WTC11 (cell line): ENCODE data around the gene TMEM63B. TPM values are rescaled to one million over a fixed set of nuclear protein-coding genes. Genes with fewer than 3 reads are reported as not detected.
A peak's percentile ranks its signal among the peaks of the same experiment; 100 is the strongest.

Experiments used
- ATAC-seq: fragments of 200-7000 bp; cut with Tn5 transposase; 2 replicates; pipeline ENCODE4 v1.10.0; 2021; ENCODE audit warnings: mild to moderate bottlenecking, moderate library complexity
- CTCF ChIA-PET: fragments of 300-600 bp; sonication (Branson Sonifier 250); formaldehyde crosslinking; loops from one replicate; lab custom pipeline; 2021; ENCODE audit warnings: antibody characterized with exemption; lab: Charles Lee
- POLR2A ChIA-PET: fragments of 350-600 bp; sonication (Branson Sonifier 250); formaldehyde crosslinking; loops from one replicate; lab custom pipeline; 2021; ENCODE audit warnings: antibody characterized with exemption; lab: Charles Lee
- DNase-seq: peaks from one replicate; pipeline ENCODE4 v3.0.0; 2021; ENCODE audit warnings: low spot score
- H3K27ac Mint-ChIP-seq: 2 replicates; pipeline ENCODE4 v1.8.0; 2021; ENCODE audit warnings: mixed read lengths
- H3K27me3 Mint-ChIP-seq: 2 replicates; pipeline ENCODE4 v1.8.0; 2021; ENCODE audit warnings: low read depth, mild to moderate bottlenecking, moderate library complexity, mixed read lengths
- H3K36me3 Mint-ChIP-seq: 2 replicates; pipeline ENCODE4 v1.8.0; 2021; ENCODE audit warnings: mixed read lengths
- H3K4me1 Mint-ChIP-seq: 2 replicates; pipeline ENCODE4 v1.8.0; 2022; ENCODE audit warnings: mixed read lengths
- H3K4me3 Mint-ChIP-seq: 2 replicates; pipeline ENCODE4 v1.8.0; 2021; ENCODE audit warnings: mild to moderate bottlenecking, moderate library complexity, mixed read lengths
- H3K9me3 Mint-ChIP-seq: 2 replicates; pipeline ENCODE4 v1.8.0; 2021; ENCODE audit warnings: mixed read lengths
- AFF4 ChIP-seq: sonication (generic); formaldehyde crosslinking; IDR thresholded peaks from 2 replicates; pipeline ENCODE4 v1.8.1; 2023; ENCODE audit warnings: mild to moderate bottlenecking, missing genetic modification reagents, borderline replicate concordance
- ATF3 ChIP-seq: sonication (generic); formaldehyde crosslinking; conservative IDR thresholded peaks from 2 replicates; pipeline ENCODE4 v1.8.1; 2022; ENCODE audit warnings: mild to moderate bottlenecking, missing genetic modification reagents
- CDX4 ChIP-seq: fragments of 250-450 bp; sonication (Bioruptor Pico); IDR thresholded peaks from 2 replicates; pipeline ENCODE4 v1.9.0; 2021; ENCODE audit warnings: moderate library complexity, mild to moderate bottlenecking, inconsistent platforms, borderline replicate concordance
- ERG ChIP-seq: fragments of 250-450 bp; sonication (Bioruptor Pico); IDR thresholded peaks from 2 replicates; pipeline ENCODE4 v1.8.0; 2021; ENCODE audit warnings: mild to moderate bottlenecking
- FOXJ3 ChIP-seq: sonication (generic); formaldehyde crosslinking; IDR thresholded peaks from 2 replicates; pipeline ENCODE4 v1.9.0; 2021; ENCODE audit warnings: missing genetic modification reagents, mild to moderate bottlenecking, borderline replicate concordance
- IRF1 ChIP-seq: sonication (generic); formaldehyde crosslinking; IDR thresholded peaks from 2 replicates; pipeline ENCODE4 v1.8.0; 2023; ENCODE audit warnings: missing genetic modification reagents
- NR1H2 ChIP-seq: sonication (generic); formaldehyde crosslinking; IDR thresholded peaks from 2 replicates; pipeline ENCODE4 v1.9.0; 2021; ENCODE audit warnings: mild to moderate bottlenecking, moderate library complexity, missing genetic modification reagents
- NR2C2 ChIP-seq: sonication (generic); formaldehyde crosslinking; IDR thresholded peaks from 2 replicates; pipeline ENCODE4 v1.8.0; 2022; ENCODE audit warnings: mild to moderate bottlenecking, missing genetic modification reagents
- STAT6 ChIP-seq: sonication (generic); formaldehyde crosslinking; conservative IDR thresholded peaks from 2 replicates; pipeline ENCODE4 v1.8.1; 2023; ENCODE audit warnings: mild to moderate bottlenecking, low read depth, missing genetic modification reagents, moderate library complexity
- ZNF121 ChIP-seq: sonication (generic); formaldehyde crosslinking; IDR thresholded peaks from 2 replicates; pipeline ENCODE4 v1.8.0; 2023; ENCODE audit warnings: missing genetic modification reagents
- ZNF138 ChIP-seq: sonication (generic); formaldehyde crosslinking; conservative IDR thresholded peaks from 2 replicates; pipeline ENCODE4 v1.8.1; 2022; ENCODE audit warnings: mild to moderate bottlenecking, moderate library complexity, missing genetic modification reagents
- ZNF263 ChIP-seq: sonication (generic); formaldehyde crosslinking; IDR thresholded peaks from 2 replicates; pipeline ENCODE4 v1.8.1; 2022; ENCODE audit warnings: low read depth, mild to moderate bottlenecking, moderate library complexity, missing genetic modification reagents
- ZNF416 ChIP-seq: fragments of 250-450 bp; sonication (Bioruptor Pico); IDR thresholded peaks from 2 replicates; pipeline ENCODE4 v1.9.0; 2021; ENCODE audit warnings: mild to moderate bottlenecking, inconsistent platforms
- ZNF512 ChIP-seq: sonication (generic); formaldehyde crosslinking; IDR thresholded peaks from 2 replicates; pipeline ENCODE4 v1.8.1; 2022; ENCODE audit warnings: missing genetic modification reagents, borderline replicate concordance
- ZNF532 ChIP-seq: fragments of 250-450 bp; sonication (Bioruptor Pico); IDR thresholded peaks from 2 replicates; pipeline ENCODE4 v1.9.0; 2021; ENCODE audit warnings: mild to moderate bottlenecking, borderline replicate concordance
- total RNA-seq: library from RNA; stranded (reverse); gene quantifications from 3 replicates; pipeline ENCODE4 v1.2.3, GENCODE V29; 2021

Gene TMEM63B
- total RNA-seq, 1 experiment from 2014 or later = 72.8 TPM

- Mint-ChIP-seq H3K27me3 (no peaks in the 10 kb centered on the region), H3K36me3 (peaks cover 37% of the 10 kb centered on the region), H3K4me1 (peaks cover 22% of the 10 kb centered on the region; the same call in 1 of the 2 replicates), H3K27ac (no peak overlapping the region; the same call in 1 of the 2 replicates)
- POLR2A ChIA-PET = no interaction called here
- TF ChIP-seq ZNF416 (no peak), STAT6 (no peak), NR2C2 (CRISPR knock-in tag) (no peak), ATF3 (CRISPR knock-in tag) (no peak)
- TF ChIP-seq, all 79 proteins: peak for 0
- Mint-ChIP-seq H3K9me3 (no peaks in the 10 kb centered on the region), H3K4me3 (no peak overlapping the region)
- ATAC-seq (no peak), DNase-seq (no peak)
- CTCF ChIA-PET = no interaction called here
Observed at GRCh38 chr6:44115866-44116265, 11.5 kb upstream of the TMEM63B start.

GRCh38 chr6:44116641-44117382 lies 10.5 kb upstream of the TMEM63B start:
- peaks cover 29% of the 10 kb centered on the region for H3K4me1 Mint-ChIP-seq
- H3K27me3 Mint-ChIP-seq = no peaks in the 10 kb centered on the region
- ChIA-PET POLR2A (interaction anchor here (0.5 kb wide), 1 partner anchor 1076 kb away, joined by 7 read pairs; no protein-coding TSS in a partner anchor), CTCF (interaction anchor here (1.6 to 1.8 kb wide), 2 partner anchors 14 to 17 kb away, joined by 4 read pairs; no protein-coding TSS in a partner anchor)
- DNase-seq (no peak), ATAC-seq (no peak)
- H3K27ac Mint-ChIP-seq = peak overlapping the region; percentile 46
- H3K36me3 Mint-ChIP-seq = peaks cover 27% of the 10 kb centered on the region
- no peaks in the 10 kb centered on the region for H3K9me3 Mint-ChIP-seq
- no peak overlapping the region for H3K4me3 Mint-ChIP-seq
- TF ChIP-seq ZNF512 (CRISPR knock-in tag) = no peak
- TF ChIP-seq AFF4 (CRISPR knock-in tag) = no peak
- no peak for TF ChIP-seq FOXJ3 (CRISPR knock-in tag)
- no peak for TF ChIP-seq ZNF532
- no peak for TF ChIP-seq ZNF138
- TF ChIP-seq IRF1 (CRISPR knock-in tag) = no peak
- TF ChIP-seq ZNF416 = no peak
- TF ChIP-seq CDX4 (CRISPR knock-in tag) = no peak
- no peak for TF ChIP-seq ZNF263 (CRISPR knock-in tag)
- TF ChIP-seq ERG = no peak
- TF ChIP-seq NR1H2 = no peak
- TF ChIP-seq ZNF121 = no peak
